ENCODE results near the gene HOXA5.

DNA sequence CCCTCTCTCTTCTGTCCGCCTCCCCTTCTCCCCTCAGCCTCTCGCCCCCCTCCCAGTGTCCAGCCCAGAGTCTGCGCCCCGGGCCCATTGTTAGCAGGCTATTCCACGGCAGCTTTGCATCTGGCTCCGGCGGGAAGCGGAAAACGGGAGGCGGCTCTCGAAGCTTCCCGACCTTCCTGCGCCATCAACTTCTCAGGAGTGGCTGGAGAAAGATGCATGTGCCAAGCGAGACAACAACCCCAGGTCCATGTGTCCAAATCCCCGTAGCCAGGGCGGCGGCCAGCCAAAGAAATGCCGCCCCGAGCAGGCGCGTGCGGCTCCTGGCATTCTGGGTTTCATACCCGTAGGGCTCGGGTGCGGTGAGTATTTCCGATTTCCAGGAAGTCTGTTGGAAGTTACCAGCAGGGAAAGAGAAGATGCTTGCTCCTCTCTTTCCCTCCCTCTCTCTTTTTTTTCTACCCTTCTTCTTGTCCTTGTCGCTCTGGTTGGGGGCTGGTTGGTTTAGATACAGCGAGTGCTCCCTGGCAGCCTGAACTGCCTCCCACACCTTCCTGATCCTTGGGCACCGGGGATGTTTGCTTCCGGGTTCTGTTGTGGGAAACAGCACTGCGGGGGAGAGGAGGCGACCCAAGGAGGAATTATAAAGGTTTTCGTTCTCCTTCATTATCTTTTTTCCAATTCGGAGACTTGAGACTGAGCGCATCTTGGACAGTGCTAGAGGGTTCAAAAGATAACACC lies 39.8 kb downstream of the HOXA5 start:
- TF ChIP-seq, protein P1, sequence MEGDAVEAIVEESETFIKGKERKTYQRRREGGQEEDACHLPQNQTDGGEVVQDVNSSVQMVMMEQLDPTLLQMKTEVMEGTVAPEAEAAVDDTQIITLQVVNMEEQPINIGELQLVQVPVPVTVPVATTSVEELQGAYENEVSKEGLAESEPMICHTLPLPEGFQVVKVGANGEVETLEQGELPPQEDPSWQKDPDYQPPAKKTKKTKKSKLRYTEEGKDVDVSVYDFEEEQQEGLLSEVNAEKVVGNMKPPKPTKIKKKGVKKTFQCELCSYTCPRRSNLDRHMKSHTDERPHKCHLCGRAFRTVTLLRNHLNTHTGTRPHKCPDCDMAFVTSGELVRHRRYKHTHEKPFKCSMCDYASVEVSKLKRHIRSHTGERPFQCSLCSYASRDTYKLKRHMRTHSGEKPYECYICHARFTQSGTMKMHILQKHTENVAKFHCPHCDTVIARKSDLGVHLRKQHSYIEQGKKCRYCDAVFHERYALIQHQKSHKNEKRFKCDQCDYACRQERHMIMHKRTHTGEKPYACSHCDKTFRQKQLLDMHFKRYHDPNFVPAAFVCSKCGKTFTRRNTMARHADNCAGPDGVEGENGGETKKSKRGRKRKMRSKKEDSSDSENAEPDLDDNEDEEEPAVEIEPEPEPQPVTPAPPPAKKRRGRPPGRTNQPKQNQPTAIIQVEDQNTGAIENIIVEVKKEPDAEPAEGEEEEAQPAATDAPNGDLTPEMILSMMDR (conservative IDR thresholded peaks at IDR 0.05; ENCODE audit: low read depth, low read length), result no peak
- no peak for TF ChIP-seq EZH2 (IDR thresholded peaks at IDR 0.05; ENCODE audit: low read length, unreplicated experiment)

All from PC-3 (cell line).